ENCODE results near the gene OPCML. TPM values are rescaled to one million over a fixed set of nuclear protein-coding genes. Genes with fewer than 3 reads are reported as not detected.

The OPCML gene
- total RNA-seq, 2 donors from 2014 or later: not detected

- Histone ChIP-seq H3K27ac (no peak overlapping the region), H3K27me3 (replicated peaks; ENCODE audit: insufficient read depth) (no peaks in the 10 kb centered on the region), H3K4me1 (ENCODE audit: control insufficient read depth in 1 of 2, low read depth in 2 of 2) (no peaks in the 10 kb centered on the region), H3K4me3 (no peak overlapping the region), H3K36me3 (no peaks in the 10 kb centered on the region), H3K9me3 (no peaks in the 10 kb centered on the region)
- ATAC-seq (ENCODE audit: insufficient number of reproducible peaks, low FRiP score, low read depth): no peak
- no peak for TF ChIP-seq CTCF (IDR thresholded peaks at IDR 0.05)
- no peak for DNase-seq (ENCODE audit: low spot score)
Measured at GRCh38 chr11:132520199-132520598, 1012.1 kb downstream of the OPCML start.

GRCh38 chr11:132519241-132519815 lies 1013.0 kb downstream of the OPCML start:
- Histone ChIP-seq H3K4me3 (no peak overlapping the region), H3K9me3 (no peaks in the 10 kb centered on the region), H3K27me3 (replicated peaks; ENCODE audit: insufficient read depth) (no peaks in the 10 kb centered on the region), H3K27ac (no peak overlapping the region), H3K4me1 (ENCODE audit: control insufficient read depth in 1 of 2, low read depth in 2 of 2) (no peaks in the 10 kb centered on the region), H3K36me3 (no peaks in the 10 kb centered on the region)
- no peak for TF ChIP-seq CTCF (IDR thresholded peaks at IDR 0.05)
- DNase-seq (ENCODE audit: low spot score): no peak
- no peak for ATAC-seq (ENCODE audit: insufficient number of reproducible peaks, low FRiP score, low read depth)

GRCh38 chr11:132504501-132505041 lies 1027.7 kb downstream of the OPCML start:
- no peaks in the 10 kb centered on the region for H3K4me1 ChIP-seq (ENCODE audit: control insufficient read depth in 1 of 2, low read depth in 2 of 2)
- no peak for TF ChIP-seq CTCF (IDR thresholded peaks at IDR 0.05)
- ATAC-seq (ENCODE audit: insufficient number of reproducible peaks, low FRiP score, low read depth) (no peak), DNase-seq (ENCODE audit: low spot score) (no peak)
- H3K4me3 ChIP-seq: no peak overlapping the region
- H3K9me3 ChIP-seq: no peaks in the 10 kb centered on the region
- H3K36me3 ChIP-seq: no peaks in the 10 kb centered on the region
- H3K27ac ChIP-seq: no peak overlapping the region
- H3K27me3 ChIP-seq (replicated peaks; ENCODE audit: insufficient read depth): no peaks in the 10 kb centered on the region

GRCh38 chr11:132501356-132501755 lies 1030.9 kb downstream of the OPCML start:
- DNase-seq (ENCODE audit: low spot score): no peak

GRCh38 chr11:132499661-132500060 lies 1032.6 kb downstream of the OPCML start:
- no peak for ATAC-seq (ENCODE audit: insufficient number of reproducible peaks, low FRiP score, low read depth)
- H3K27me3 ChIP-seq (replicated peaks; ENCODE audit: insufficient read depth): no peaks in the 10 kb centered on the region
- H3K27ac ChIP-seq: no peak overlapping the region
- no peak overlapping the region for H3K4me3 ChIP-seq
- DNase-seq (ENCODE audit: low spot score): no peak
- no peaks in the 10 kb centered on the region for H3K9me3 ChIP-seq
- TF ChIP-seq CTCF (IDR thresholded peaks at IDR 0.05): no peak
- H3K36me3 ChIP-seq: no peaks in the 10 kb centered on the region
- H3K4me1 ChIP-seq (ENCODE audit: control insufficient read depth in 1 of 2, low read depth in 2 of 2): no peaks in the 10 kb centered on the region

More at GRCh38 chr11:132501356-132501755, 1030.9 kb downstream of the OPCML start:
- H3K27ac ChIP-seq: no peak overlapping the region
- H3K4me1 ChIP-seq (ENCODE audit: control insufficient read depth in 1 of 2, low read depth in 2 of 2): no peaks in the 10 kb centered on the region
- no peak for ATAC-seq (ENCODE audit: insufficient number of reproducible peaks, low FRiP score, low read depth)
- H3K9me3 ChIP-seq: no peaks in the 10 kb centered on the region
- no peaks in the 10 kb centered on the region for H3K27me3 ChIP-seq (replicated peaks; ENCODE audit: insufficient read depth)
- H3K36me3 ChIP-seq: no peaks in the 10 kb centered on the region
- H3K4me3 ChIP-seq: no peak overlapping the region
- TF ChIP-seq CTCF (IDR thresholded peaks at IDR 0.05): no peak

Measured in thoracic aorta (tissue), 2 donors.